CD14-positive monocyte (primary cell): ENCODE measurements around the gene LRRTM4. TPM values are rescaled to one million over a fixed set of nuclear protein-coding genes. Genes with fewer than 3 reads are reported as not detected.

Experiments
- DNase-seq, 3 donors: peaks; one replicate each; pipeline ENCODE4 v3.0.0-alpha.2; 2011 to 2022
- H2AFZ ChIP-seq: 2 replicates; pipeline ENCODE4 v1.6.0; 2012; ENCODE audit warnings: mild to moderate bottlenecking, low read depth, low read length, inconsistent platforms; ENCODE audit not compliant: insufficient read depth, poor library complexity, severe bottlenecking
- H3K27ac ChIP-seq, 2 donors: 1 replicate in 1 of 2; 2 replicates in 1 of 2; pipeline ENCODE4 v1.5.1; 2012 to 2013; ENCODE audit warnings: low read length in 2 of 2, control low read depth in 1 of 2, inconsistent platforms in 1 of 2, low read depth in 1 of 2, mild to moderate bottlenecking in 1 of 2
- H3K27me3 ChIP-seq, 2 donors: one replicate each; pipeline versions ENCODE4 v1.6.0 to v1.6.1; 2011 to 2013; ENCODE audit warnings: low read length in 2 of 2; ENCODE audit not compliant: control insufficient read depth in 2 of 2, insufficient read depth in 2 of 2
- H3K36me3 ChIP-seq, 2 donors: replicated peaks in 1 of 2; 1 replicate in 1 of 2; 2 replicates in 1 of 2; pipeline versions ENCODE4 v1.5.1 to v1.6.1; 2012 to 2013; ENCODE audit warnings: low read length in 2 of 2, control low read depth in 1 of 2, inconsistent platforms in 1 of 2, mild to moderate bottlenecking in 1 of 2; ENCODE audit not compliant: insufficient read depth in 2 of 2, control insufficient read depth in 1 of 2
- H3K4me1 ChIP-seq, 2 donors: 1 replicate in 1 of 2; 2 replicates in 1 of 2; pipeline versions ENCODE4 v1.5.1 to v1.6.1; 2012 to 2013; ENCODE audit warnings: low read length in 2 of 2, control low read depth in 1 of 2, inconsistent platforms in 1 of 2, mild to moderate bottlenecking in 1 of 2, moderate library complexity in 1 of 2; ENCODE audit not compliant: insufficient read depth in 2 of 2, control insufficient read depth in 1 of 2
- H3K4me2 ChIP-seq: replicated peaks from 2 replicates; pipeline ENCODE3; 2012; ENCODE audit warnings: low read length, moderate library complexity, mild to moderate bottlenecking; ENCODE audit not compliant: poor library complexity, severe bottlenecking; ENCODE audit errors: extremely low read depth
- H3K4me3 ChIP-seq, 3 experiments: fragments of 200-600 bp in 1 of 3; sonication (generic) in 1 of 3; replicated peaks in 1 of 3; 1 replicate in 2 of 3; 2 replicates in 1 of 3; pipeline ENCODE4 v1.5.1; 2011 to 2013; ENCODE audit warnings: low read length in 3 of 3, mild to moderate bottlenecking in 3 of 3, control low read depth in 2 of 3, low read depth in 2 of 3, inconsistent platforms in 1 of 3, moderate library complexity in 1 of 3
- H3K79me2 ChIP-seq: 2 replicates; pipeline ENCODE4 v1.6.0; 2012; ENCODE audit warnings: mild to moderate bottlenecking, control low read depth, inconsistent platforms, low read length, moderate library complexity; ENCODE audit not compliant: insufficient read depth
- H3K9ac ChIP-seq: 2 replicates; pipeline ENCODE4 v1.6.0; 2017; ENCODE audit warnings: low read length, mild to moderate bottlenecking; ENCODE audit not compliant: insufficient read depth, poor library complexity, severe bottlenecking
- H3K9me3 ChIP-seq, 2 donors: replicated peaks in 1 of 2; 1 replicate in 1 of 2; 2 replicates in 1 of 2; pipeline versions ENCODE4 v1.5.1 to v1.6.1; 2012 to 2013; ENCODE audit warnings: low read length in 2 of 2, control low read depth in 1 of 2; ENCODE audit not compliant: control insufficient read depth in 1 of 2, insufficient read depth in 1 of 2
- H4K20me1 ChIP-seq: 2 replicates; pipeline ENCODE4 v1.6.0; 2012; ENCODE audit warnings: mild to moderate bottlenecking, low read length, control low read depth, moderate library complexity; ENCODE audit not compliant: insufficient read depth
- H3K27ac Mint-ChIP-seq, 7 donors: one replicate each; pipeline ENCODE4 v1.8.0; 2020; ENCODE audit warnings: mild to moderate bottlenecking in 7 of 7, mixed read lengths in 7 of 7, moderate library complexity in 6 of 7, inconsistent platforms in 2 of 7
- H3K27me3 Mint-ChIP-seq, 3 donors: one replicate each; pipeline ENCODE4 v1.8.0; 2021 to 2022; ENCODE audit warnings: low read depth in 3 of 3, mild to moderate bottlenecking in 3 of 3, mixed read lengths in 3 of 3, moderate library complexity in 3 of 3, inconsistent platforms in 1 of 3
- H3K36me3 Mint-ChIP-seq, 2 donors: one replicate each; pipeline ENCODE4 v1.8.0; 2020; ENCODE audit warnings: mixed read lengths in 2 of 2, inconsistent platforms in 1 of 2, mild to moderate bottlenecking in 1 of 2
- H3K4me1 Mint-ChIP-seq: one replicate; pipeline ENCODE4 v1.8.0; 2020; ENCODE audit warnings: mild to moderate bottlenecking, mixed read lengths
- H3K4me3 Mint-ChIP-seq, 2 donors: one replicate each; pipeline ENCODE4 v1.8.0; 2020; ENCODE audit warnings: mild to moderate bottlenecking in 2 of 2, mixed read lengths in 2 of 2, moderate library complexity in 1 of 2
- H3K9me3 Mint-ChIP-seq, 7 donors: one replicate each; pipeline ENCODE4 v1.8.0; 2020 to 2022; ENCODE audit warnings: mixed read lengths in 7 of 7, mild to moderate bottlenecking in 6 of 7, moderate library complexity in 6 of 7, inconsistent platforms in 2 of 7
- CTCF ChIP-seq: fragments of 200-600 bp; IDR thresholded peaks from one replicate; pipeline ENCODE4 v1.8.0; 2022; ENCODE audit warnings: antibody characterized with exemption, mild to moderate bottlenecking
- WGBS: methylation state at CpG from one replicate; pipeline ENCODE4 v1.1.5; 2013; ENCODE audit warnings: missing lambda C conversion rate; ENCODE audit not compliant: insufficient coverage; 5-methylcytosine and 5-hydroxymethylcytosine counted together
- intact Hi-C, 2 donors: fragments of 100-400 bp; cut with micrococcal nuclease; formaldehyde crosslinking; loops; one replicate each; pipeline versions ENCODE4 v1.15.0 to v1.15.1; 2023
- polyA plus RNA-seq, 3 donors: library from polyadenylated mRNA; depleted of rRNA in 1 of 3; unstranded in 2 of 3; stranded (reverse) in 1 of 3; fragments of 300-500 nt in 2 of 3; fragments of >200 nt in 1 of 3; fragmentation: Illumina TruSeq in 2 of 3; gene quantifications; 1 replicate in 2 of 3; 2 replicates in 1 of 3; pipeline ENCODE4 v1.2.3, GENCODE V29; 2012 to 2021

The LRRTM4 gene
- polyA plus RNA-seq, 3 donors = not detected

DNA sequence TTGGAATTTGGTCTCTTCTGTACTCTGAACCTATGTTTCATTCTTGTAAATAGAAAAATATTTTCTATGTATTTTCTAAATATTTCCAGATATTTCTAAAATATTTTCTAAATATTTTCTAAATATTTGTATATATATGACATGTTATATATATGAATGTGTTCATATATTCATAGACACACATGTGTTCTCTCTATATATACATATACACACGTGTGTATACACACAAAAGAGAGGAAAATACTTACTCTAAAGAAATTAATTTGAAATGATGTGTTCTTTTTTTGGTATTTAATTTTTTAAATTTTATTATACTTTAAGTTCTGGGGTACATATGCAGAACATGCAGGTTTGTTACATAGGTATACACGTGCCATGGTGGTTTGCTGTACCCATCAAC is 589.6 kb downstream of the LRRTM4 start:
- H3K4me3 ChIP-seq = no peak overlapping the region
- no peak overlapping the region for H3K4me3 Mint-ChIP-seq
- H3K4me1 Mint-ChIP-seq = no peaks in the 10 kb centered on the region
- H3K27ac ChIP-seq = no peak overlapping the region
- no peaks in the 10 kb centered on the region for H3K27me3 Mint-ChIP-seq
- no peaks in the 10 kb centered on the region for H4K20me1 ChIP-seq
- no peak overlapping the region for H3K27ac Mint-ChIP-seq
- H3K9me3 Mint-ChIP-seq = peaks cover 0 to 2% (median 0%) of the 10 kb centered on the region in 7 donors
- no peak for TF ChIP-seq CTCF
- no peaks in the 10 kb centered on the region for H3K9me3 ChIP-seq
- H3K36me3 Mint-ChIP-seq = no peaks in the 10 kb centered on the region
- WGBS = no CpG with 5 or more reads among the region's 2 CpGs
- no peaks in the 10 kb centered on the region for H3K36me3 ChIP-seq
- no peak overlapping the region for H2AFZ ChIP-seq
- H3K79me2 ChIP-seq = no peaks in the 10 kb centered on the region
- no peaks in the 10 kb centered on the region for H3K27me3 ChIP-seq
- no peak for DNase-seq
- H3K4me1 ChIP-seq = no peaks in the 10 kb centered on the region
- no peak overlapping the region for H3K9ac ChIP-seq
- no peak overlapping the region for H3K4me2 ChIP-seq
- intact Hi-C loops = no loop called here

DNA sequence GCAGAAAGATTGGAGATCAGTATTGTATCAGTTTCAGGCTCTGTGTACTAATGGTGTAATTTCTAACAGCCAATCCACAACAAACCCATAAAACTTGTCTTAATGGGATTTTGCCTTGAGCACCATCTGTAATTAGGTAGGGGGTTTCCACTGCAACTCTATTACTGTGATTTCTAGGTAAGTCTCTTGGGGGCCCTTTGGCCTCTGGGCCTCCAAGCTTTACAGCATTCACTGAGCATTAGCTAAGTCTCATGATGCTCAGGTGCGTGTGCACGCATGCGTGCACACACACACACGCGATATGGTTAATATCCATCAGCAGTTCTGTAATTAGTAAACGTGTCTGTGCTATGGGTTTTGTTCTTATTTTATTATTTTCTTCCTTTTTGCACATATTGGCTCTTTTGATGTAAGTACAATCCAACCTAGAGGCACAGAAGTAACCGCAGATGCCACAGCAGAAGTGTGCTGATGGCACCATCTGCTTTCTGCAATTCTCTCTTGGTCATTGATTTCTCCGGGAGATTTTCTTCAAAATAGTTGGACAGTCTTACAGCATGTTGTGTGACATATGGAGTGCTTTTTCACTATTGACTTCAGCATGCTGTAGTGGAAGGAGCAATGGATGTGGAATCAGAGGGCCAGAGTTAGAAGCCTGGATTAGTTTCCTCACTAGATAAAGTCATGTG is 592.0 kb downstream of the LRRTM4 start:
- H3K27ac ChIP-seq = no peak overlapping the region
- H3K36me3 Mint-ChIP-seq = no peaks in the 10 kb centered on the region
- H3K9me3 Mint-ChIP-seq = peaks cover 0 to 2% (median 0%) of the 10 kb centered on the region in 7 donors
- H3K27ac Mint-ChIP-seq = no peak overlapping the region
- no peaks in the 10 kb centered on the region for H3K9me3 ChIP-seq
- no peak overlapping the region for H3K4me3 ChIP-seq
- no peaks in the 10 kb centered on the region for H3K79me2 ChIP-seq
- DNase-seq = no peak
- H2AFZ ChIP-seq = no peak overlapping the region
- no peak for TF ChIP-seq CTCF
- no peaks in the 10 kb centered on the region for H3K27me3 Mint-ChIP-seq
- WGBS = 95% methylated on average over 3 of the region's 8 CpGs
- H3K4me1 ChIP-seq = no peaks in the 10 kb centered on the region
- no peaks in the 10 kb centered on the region for H3K36me3 ChIP-seq
- intact Hi-C loops = no loop called here
- no peak overlapping the region for H3K4me3 Mint-ChIP-seq
- H3K4me2 ChIP-seq = no peak overlapping the region
- H3K9ac ChIP-seq = no peak overlapping the region
- no peaks in the 10 kb centered on the region for H3K27me3 ChIP-seq
- no peaks in the 10 kb centered on the region for H3K4me1 Mint-ChIP-seq
- H4K20me1 ChIP-seq = no peaks in the 10 kb centered on the region
